ENCODE results near the gene LRRC72.

- TF ChIP-seq EP300 (IDR thresholded peaks at IDR 0.05) (no peak), CTCF (IDR thresholded peaks at IDR 0.05) (no peak), POLR2AphosphoS5 (IDR thresholded peaks at IDR 0.05) (no peak), POLR2A (IDR thresholded peaks at IDR 0.05) (no peak)
These were observed 12.4 kb upstream of the LRRC72 start for GRCh38 chr7:16514271-16514670.

All from gastroesophageal sphincter (tissue), 3 donors.